Breast epithelium (tissue), 3 donors: Measurements from ENCODE around the gene SOX8.

Experiments
- POLR2A ChIP-seq: fragments of 450-650 bp; IDR thresholded peaks from one replicate; pipeline ENCODE4 v1.6.1; 2016; ENCODE audit warnings: antibody characterized with exemption, mild to moderate bottlenecking, moderate library complexity
- POLR2AphosphoS5 ChIP-seq, 3 donors: sonication (generic); formaldehyde crosslinking; IDR thresholded peaks; one replicate each; pipeline ENCODE4 v1.6.1; 2017; ENCODE audit warnings: antibody characterized with exemption in 3 of 3
- TF ChIP-seq, protein P1 (sequence below), 3 donors: fragments of 450-650 bp; IDR thresholded peaks; one replicate each; pipeline ENCODE4 v1.5.1; 2016 to 2017; ENCODE audit warnings: antibody characterized with exemption in 3 of 3, mild to moderate bottlenecking in 3 of 3, moderate library complexity in 3 of 3

DNA sequence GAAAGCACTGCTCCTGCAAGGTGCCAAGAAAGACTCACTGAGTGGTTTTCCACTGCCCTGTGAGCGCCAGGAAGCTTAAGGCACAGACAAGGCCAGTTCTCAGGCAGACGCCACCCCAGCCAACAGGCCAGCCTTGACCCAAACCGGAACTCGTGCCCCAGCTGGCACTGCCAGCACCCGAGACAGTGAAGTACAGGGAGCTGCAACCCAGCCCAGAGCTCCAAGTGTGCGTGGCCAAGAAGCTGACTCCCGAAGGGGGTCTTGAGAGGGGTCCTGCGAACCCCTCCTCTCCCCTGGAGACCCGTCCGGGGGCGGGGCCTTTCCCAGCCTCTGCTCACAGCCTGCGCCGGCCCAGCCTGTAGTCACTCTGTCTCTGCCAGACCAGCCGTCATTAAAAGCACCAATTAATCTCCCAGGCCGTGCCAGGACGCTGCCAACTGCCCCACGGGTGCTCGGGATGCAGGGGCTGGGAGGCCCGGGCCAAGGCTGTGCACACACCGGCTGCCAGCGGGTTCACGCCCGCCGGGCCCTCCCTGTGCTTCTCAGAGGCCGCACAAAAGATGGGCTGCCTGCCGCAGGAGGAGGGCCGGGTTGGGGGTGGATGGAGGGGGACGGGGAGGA is 4.4 kb upstream of the SOX8 start:
- TF ChIP-seq, protein P1, sequence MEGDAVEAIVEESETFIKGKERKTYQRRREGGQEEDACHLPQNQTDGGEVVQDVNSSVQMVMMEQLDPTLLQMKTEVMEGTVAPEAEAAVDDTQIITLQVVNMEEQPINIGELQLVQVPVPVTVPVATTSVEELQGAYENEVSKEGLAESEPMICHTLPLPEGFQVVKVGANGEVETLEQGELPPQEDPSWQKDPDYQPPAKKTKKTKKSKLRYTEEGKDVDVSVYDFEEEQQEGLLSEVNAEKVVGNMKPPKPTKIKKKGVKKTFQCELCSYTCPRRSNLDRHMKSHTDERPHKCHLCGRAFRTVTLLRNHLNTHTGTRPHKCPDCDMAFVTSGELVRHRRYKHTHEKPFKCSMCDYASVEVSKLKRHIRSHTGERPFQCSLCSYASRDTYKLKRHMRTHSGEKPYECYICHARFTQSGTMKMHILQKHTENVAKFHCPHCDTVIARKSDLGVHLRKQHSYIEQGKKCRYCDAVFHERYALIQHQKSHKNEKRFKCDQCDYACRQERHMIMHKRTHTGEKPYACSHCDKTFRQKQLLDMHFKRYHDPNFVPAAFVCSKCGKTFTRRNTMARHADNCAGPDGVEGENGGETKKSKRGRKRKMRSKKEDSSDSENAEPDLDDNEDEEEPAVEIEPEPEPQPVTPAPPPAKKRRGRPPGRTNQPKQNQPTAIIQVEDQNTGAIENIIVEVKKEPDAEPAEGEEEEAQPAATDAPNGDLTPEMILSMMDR (IDR thresholded peaks at IDR 0.05) = no peak
- TF ChIP-seq POLR2A (no peak), POLR2AphosphoS5 (IDR thresholded peaks at IDR 0.05) (no peak)
